ENCODE measurements around the gene ACSL6.
A peak's percentile ranks its signal among the peaks of the same experiment; 100 is the strongest.

The ACSL6 gene

GRCh38 chr5:132013006-132013689 lies 1.7 kb upstream of the ACSL6 start:
- DNase-seq = peak in 1 of 2 experiments; percentile 26

- DNase-seq = no peak
Measured at GRCh38 chr5:132012371-132013005, 1.0 kb upstream of the ACSL6 start.

DNA sequence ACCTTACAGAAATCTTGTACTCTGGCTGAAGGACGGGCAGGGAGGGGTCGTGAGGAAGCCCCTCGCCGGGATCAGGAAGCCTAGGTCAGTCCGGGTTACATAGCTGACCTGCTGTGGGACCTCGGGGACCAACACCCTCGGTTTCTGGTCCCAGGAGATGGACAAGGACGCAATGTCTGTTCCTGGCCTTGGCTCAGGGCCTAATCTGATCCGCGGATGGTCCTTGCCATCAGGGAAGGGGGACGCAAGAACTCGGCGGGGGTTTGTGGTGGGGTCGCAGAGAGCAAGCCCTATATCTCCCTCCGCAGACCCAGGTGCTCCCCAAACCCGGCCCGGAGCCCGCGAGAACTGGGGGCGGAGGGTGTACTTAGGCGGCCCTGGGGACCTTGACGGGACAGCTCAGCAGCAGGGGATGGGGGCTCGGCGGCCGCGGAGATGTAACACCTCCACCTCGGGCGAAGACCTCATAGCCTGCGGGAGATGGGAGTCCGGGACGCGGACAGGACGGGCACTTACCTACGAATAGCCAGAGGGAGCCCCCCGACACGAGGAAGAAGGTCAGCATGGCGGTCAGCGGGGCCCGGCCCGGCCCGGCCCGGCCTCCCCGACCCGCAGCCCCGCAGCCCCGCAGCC lies 353 bp downstream of the ACSL6 start:
- DNase-seq = no peak

DNA sequence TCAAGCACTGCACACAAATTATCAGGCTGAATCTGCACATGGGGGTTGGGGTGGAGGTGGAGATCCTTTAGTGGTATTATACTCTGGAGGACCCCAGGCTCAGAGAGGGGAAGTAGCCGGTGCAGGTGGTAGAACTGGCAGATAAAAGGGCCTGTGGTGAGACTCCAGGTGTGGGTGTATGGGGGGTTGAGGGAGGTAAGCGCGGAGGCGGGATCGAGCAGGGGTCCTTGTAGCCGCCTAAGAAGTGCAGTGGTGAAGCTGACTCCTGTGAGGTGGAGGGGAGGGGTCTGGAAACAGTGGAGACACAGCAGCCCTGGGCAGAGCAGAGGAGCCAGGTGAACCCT lies 841 bp downstream of the ACSL6 start:
- no peak for DNase-seq

GRCh38 chr5:132009706-132010405 lies 1.6 kb downstream of the ACSL6 start:
- DNase-seq = no peak

- no peak for DNase-seq
Measured at GRCh38 chr5:132008961-132009680, 2.3 kb downstream of the ACSL6 start.

- peak in 1 of 2 experiments; percentile 45 for DNase-seq
Measured at GRCh38 chr5:132008163-132008473, 3.3 kb downstream of the ACSL6 start.

DNA sequence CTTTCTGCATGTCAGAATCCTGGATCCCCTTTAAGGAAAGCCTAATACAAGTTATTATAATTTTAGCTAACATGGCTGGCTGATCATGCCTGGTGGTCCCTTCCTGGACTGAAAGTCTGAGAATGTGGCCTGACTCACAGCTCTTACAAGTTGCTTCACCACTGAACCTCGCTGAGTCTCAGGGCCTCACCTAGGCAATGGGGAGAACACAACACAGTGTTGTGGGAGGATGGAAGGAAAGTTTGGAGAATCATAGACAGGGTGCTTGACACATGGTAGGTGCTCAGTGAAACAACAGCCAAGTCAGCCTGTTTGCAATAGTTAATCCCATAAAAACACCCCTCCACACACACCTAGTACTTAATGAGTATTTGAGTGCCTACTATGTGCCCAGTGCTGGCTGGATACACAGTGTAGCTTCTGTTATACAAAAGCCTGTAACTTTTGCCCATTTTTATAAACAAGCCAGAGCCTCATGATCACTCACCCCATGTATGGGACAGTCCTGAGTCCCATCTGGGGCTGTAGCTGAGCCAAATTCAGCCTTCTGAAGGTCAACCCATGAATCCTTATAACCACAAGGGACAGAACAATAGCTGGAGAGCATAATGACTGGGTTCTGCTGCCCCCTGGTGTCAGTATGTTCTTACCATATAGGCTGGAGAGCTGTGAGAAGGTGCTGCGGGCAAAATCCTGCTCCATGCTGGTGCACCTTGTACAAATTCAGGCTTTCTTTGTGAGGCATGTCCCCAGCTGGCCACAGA lies 3.9 kb downstream of the ACSL6 start:
- peak; percentile 64 to 84 for DNase-seq

GRCh38 chr5:132006331-132007120 lies 4.9 kb downstream of the ACSL6 start:
- no peak for DNase-seq

- DNase-seq = no peak
Measured at GRCh38 chr5:132005591-132005990, 5.9 kb downstream of the ACSL6 start.

GRCh38 chr5:132003982-132004381 lies 7.5 kb downstream of the ACSL6 start:
- DNase-seq = no peak

DNA sequence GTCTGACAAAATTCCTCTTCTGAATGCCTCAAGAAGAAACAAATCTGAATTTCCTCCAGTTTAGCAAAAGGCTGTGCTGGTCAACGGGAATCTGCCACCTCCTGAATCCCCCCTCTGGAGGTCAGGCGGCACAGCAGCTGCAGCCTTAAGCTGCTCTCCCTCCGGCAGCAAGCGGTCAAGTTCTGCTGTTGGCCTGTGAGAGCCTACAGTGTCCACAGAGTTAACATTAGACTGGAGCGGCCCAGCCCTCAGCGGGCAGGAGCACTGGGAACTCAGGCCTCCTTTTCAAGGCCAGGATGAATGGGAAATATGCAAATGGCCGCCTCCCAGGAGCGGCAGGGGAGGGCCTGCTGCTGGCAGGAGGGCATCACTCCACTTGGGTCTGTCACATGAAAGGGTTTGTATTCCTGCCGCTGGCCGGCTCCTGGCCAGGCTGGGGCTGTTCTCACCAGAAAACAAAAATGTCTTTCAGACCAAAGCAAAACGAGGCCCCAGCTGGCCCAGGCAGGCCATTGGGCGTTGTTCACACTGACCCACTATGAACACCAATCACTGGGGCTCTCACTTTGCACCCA lies 8.2 kb downstream of the ACSL6 start:
- DNase-seq = no peak

GRCh38 chr5:132002757-132003156 lies 8.7 kb downstream of the ACSL6 start:
- DNase-seq = no peak

GRCh38 chr5:132001647-132002561 lies 9.6 kb downstream of the ACSL6 start:
- DNase-seq = no peak

- DNase-seq = no peak
Measured at GRCh38 chr5:132000677-132001453, 10.6 kb downstream of the ACSL6 start.

DNA sequence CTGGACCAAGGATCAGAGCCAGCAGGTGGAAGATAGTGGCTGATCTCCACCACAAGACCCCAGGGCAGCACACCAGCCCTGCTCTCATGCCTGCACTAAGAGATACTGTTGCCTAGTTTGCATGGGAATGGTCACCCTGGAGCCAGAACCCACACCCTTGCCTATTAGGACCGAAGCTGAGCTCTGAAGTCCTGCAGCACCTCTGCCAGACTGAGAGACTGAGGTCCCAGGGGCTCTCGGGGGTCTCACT lies 11.3 kb downstream of the ACSL6 start:
- no peak for DNase-seq

DNA sequence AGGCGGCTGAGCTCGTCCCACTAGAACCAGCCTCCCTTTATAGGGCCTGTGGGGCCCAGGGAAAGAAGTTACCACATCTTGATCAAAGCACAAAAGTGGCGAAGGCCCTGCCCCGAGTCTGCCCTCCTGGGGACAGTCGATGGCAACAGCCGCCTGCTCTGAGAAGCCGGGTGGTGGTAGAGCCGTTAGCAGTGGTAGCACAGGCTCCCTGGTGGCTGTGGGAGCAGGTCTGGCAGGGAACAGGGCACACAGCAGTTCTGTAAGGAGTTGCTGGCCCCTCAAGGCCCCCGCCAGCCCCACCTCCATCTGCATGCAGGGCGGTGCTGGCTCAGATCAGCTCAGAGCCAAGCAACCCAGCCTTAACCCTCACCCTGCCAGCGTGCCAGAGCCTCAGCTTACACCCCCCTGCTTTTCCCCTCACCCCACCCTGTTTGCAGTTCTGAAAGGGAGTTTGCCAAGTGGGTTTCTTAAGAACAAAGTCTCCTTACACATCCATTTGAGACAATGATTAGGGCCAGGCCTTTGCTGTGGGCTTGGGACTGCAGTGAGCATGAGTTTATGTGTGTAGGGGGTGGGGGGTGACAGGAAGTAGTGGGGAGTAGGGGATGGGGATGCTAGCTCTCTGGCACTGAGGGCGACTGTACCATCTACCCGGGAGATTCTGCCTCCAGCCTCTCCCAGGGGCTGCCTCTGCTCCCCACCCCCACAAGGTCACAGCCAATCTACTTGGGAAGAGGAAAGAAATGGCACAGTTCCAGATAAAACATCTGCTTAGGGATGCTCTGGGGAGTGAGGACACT lies 11.8 kb downstream of the ACSL6 start:
- no peak for DNase-seq

GRCh38 chr5:131999041-131999440 lies 12.4 kb downstream of the ACSL6 start:
- DNase-seq = no peak
